Gastroesophageal sphincter (tissue), 3 donors: Measurements from ENCODE around the gene FRMD5.

Experiments
- CTCF ChIP-seq, 4 experiments: fragments of 200-600 bp in 2 of 4; fragments of 450-650 bp in 2 of 4; sonication (generic) in 1 of 4; IDR thresholded peaks; one replicate each; pipeline ENCODE4 v1.5.1; 2017 to 2019; ENCODE audit warnings: antibody characterized with exemption in 4 of 4, mild to moderate bottlenecking in 2 of 4, moderate library complexity in 2 of 4
- POLR2A ChIP-seq, 2 donors: fragments of 450-650 bp; IDR thresholded peaks; one replicate each; pipeline ENCODE4 v1.6.1; 2017; ENCODE audit warnings: antibody characterized with exemption in 2 of 2, mild to moderate bottlenecking in 2 of 2, moderate library complexity in 1 of 2

DNA sequence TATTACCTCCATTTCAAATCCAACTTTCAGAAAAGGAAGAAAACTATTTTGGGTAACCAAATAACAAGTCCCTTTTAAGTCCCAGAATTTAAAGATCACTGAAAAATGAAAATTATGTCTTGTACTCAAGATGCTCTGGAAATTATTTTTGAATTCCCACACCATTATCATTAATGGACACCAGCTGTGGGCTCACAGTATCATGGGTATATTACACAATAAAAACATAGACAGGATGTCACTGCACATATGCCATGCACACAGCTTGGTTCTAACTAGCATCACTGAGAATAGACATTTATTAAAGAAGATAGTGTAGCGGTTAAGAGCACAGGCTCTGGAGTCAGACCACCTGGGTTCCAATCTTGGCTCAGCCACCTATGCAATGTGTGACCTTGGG is 130.4 kb downstream of the FRMD5 start:
- no peak for TF ChIP-seq CTCF (IDR thresholded peaks at IDR 0.05)
- no peak for TF ChIP-seq POLR2A (IDR thresholded peaks at IDR 0.05)
